PC-3 (cell line): ENCODE results near the gene FIGLA. TPM values are rescaled to one million over a fixed set of nuclear protein-coding genes. Genes with fewer than 3 reads are reported as not detected.

Experiments
- ATAC-seq: fragments of 200-7000 bp; cut with Tn5 transposase; 2 replicates; pipeline ENCODE4 v1.9.1; 2020; ENCODE audit warnings: mild to moderate bottlenecking, moderate library complexity
- BruUV-seq: library from RNA; stranded (reverse); fragments of 400-500 nt; replicated peaks from 2 replicates; lab custom pipeline; 2021; lab: Mats Ljungman, UMichigan
- CTCF ChIA-PET: fragments of 300-600 bp; sonication (Branson Sonifier 250); formaldehyde crosslinking; loops from one replicate; lab custom pipeline; 2022; ENCODE audit warnings: antibody characterized with exemption; lab: Charles Lee
- POLR2A ChIA-PET: fragments of 300-600 bp; sonication (Branson Sonifier 250); formaldehyde crosslinking; loops from one replicate; lab custom pipeline; 2022; ENCODE audit warnings: antibody characterized with exemption; ENCODE audit not compliant: unreplicated experiment; lab: Charles Lee
- DNase-seq: peaks from one replicate; pipeline ENCODE4 v3.0.0-alpha.2; 2015
- H2AFZ ChIP-seq: fragments of 300-600 bp; sonication (generic); 2 replicates; pipeline ENCODE4 v1.6.0; 2016; ENCODE audit warnings: antibody characterized with exemption, low read length
- H3F3A ChIP-seq: fragments of 300-600 bp; sonication (generic); one replicate; pipeline ENCODE4 v1.6.0; 2017; ENCODE audit warnings: antibody characterized with exemption, low read length, control low read depth, mild to moderate bottlenecking; ENCODE audit not compliant: unreplicated experiment
- H3K27ac ChIP-seq: fragments of 300-600 bp; sonication (generic); 2 replicates; pipeline ENCODE4 v1.5.1; 2016; ENCODE audit warnings: mild to moderate bottlenecking, low read length
- H3K27me3 ChIP-seq: fragments of 300-600 bp; sonication (generic); 2 replicates; pipeline ENCODE4 v1.6.1; 2016; ENCODE audit warnings: low read length, mixed read lengths
- H3K36me3 ChIP-seq: fragments of 300-600 bp; sonication (generic); 2 replicates; pipeline ENCODE4 v1.6.1; 2016; ENCODE audit warnings: low read depth, mixed run types, low read length, mixed read lengths
- H3K4me1 ChIP-seq: fragments of 300-600 bp; sonication (generic); 2 replicates; pipeline ENCODE4 v1.5.1; 2016; ENCODE audit warnings: low read length; ENCODE audit not compliant: insufficient read depth
- H3K4me2 ChIP-seq: fragments of 300-600 bp; sonication (generic); 2 replicates; pipeline ENCODE4 v1.6.0; 2016; ENCODE audit warnings: low read length
- H3K4me3 ChIP-seq: fragments of 300-600 bp; sonication (generic); 2 replicates; pipeline ENCODE4 v1.5.1; 2016; ENCODE audit warnings: mild to moderate bottlenecking, low read length, mixed read lengths
- H3K79me2 ChIP-seq: fragments of 300-600 bp; sonication (generic); 2 replicates; pipeline ENCODE4 v1.6.1; 2017; ENCODE audit warnings: low read length, mixed read lengths
- H3K9ac ChIP-seq: fragments of 300-600 bp; sonication (generic); 2 replicates; pipeline ENCODE4 v1.6.0; 2016; ENCODE audit warnings: mild to moderate bottlenecking, low read length
- H3K9me2 ChIP-seq: fragments of 300-600 bp; sonication (generic); replicated peaks from 2 replicates; pipeline ENCODE4 v1.6.1; 2016; ENCODE audit warnings: mixed run types, low read length, mixed read lengths
- H3K9me3 ChIP-seq: fragments of 300-600 bp; sonication (generic); 2 replicates; pipeline ENCODE4 v1.6.1; 2016; ENCODE audit warnings: low read length, mixed read lengths
- H4K20me1 ChIP-seq: fragments of 300-600 bp; sonication (generic); 2 replicates; pipeline ENCODE4 v1.6.1; 2016; ENCODE audit warnings: low read length, mixed read lengths
- CTCF ChIP-seq: fragments of 300-600 bp; sonication (generic); conservative IDR thresholded peaks from 2 replicates; pipeline ENCODE4 v1.5.1; 2017; ENCODE audit warnings: antibody characterized with exemption, low read depth, mild to moderate bottlenecking, low read length
- EZH2 ChIP-seq: fragments of 300-600 bp; sonication (generic); IDR thresholded peaks from one replicate; pipeline ENCODE4 v1.6.1; 2017; ENCODE audit warnings: antibody characterized with exemption, mild to moderate bottlenecking, low read length; ENCODE audit not compliant: unreplicated experiment
- EZH2phosphoT487 ChIP-seq: fragments of 300-600 bp; sonication (generic); IDR thresholded peaks from 2 replicates; pipeline ENCODE4 v1.6.1; 2018; ENCODE audit warnings: mild to moderate bottlenecking, antibody characterized with exemption, low read length, borderline replicate concordance
- intact Hi-C: fragments of 100-400 bp; cut with micrococcal nuclease; formaldehyde crosslinking; loops from 2 replicates; pipeline ENCODE4 v1.9.0; 2023
- total RNA-seq: library from RNA; depleted of rRNA; stranded (reverse); fragments of >200 nt; gene quantifications from 2 replicates; pipeline ENCODE4 v1.2.3, GENCODE V29; 2014

The FIGLA gene
- total RNA-seq, 1 experiment from 2014 or later: not detected

DNA sequence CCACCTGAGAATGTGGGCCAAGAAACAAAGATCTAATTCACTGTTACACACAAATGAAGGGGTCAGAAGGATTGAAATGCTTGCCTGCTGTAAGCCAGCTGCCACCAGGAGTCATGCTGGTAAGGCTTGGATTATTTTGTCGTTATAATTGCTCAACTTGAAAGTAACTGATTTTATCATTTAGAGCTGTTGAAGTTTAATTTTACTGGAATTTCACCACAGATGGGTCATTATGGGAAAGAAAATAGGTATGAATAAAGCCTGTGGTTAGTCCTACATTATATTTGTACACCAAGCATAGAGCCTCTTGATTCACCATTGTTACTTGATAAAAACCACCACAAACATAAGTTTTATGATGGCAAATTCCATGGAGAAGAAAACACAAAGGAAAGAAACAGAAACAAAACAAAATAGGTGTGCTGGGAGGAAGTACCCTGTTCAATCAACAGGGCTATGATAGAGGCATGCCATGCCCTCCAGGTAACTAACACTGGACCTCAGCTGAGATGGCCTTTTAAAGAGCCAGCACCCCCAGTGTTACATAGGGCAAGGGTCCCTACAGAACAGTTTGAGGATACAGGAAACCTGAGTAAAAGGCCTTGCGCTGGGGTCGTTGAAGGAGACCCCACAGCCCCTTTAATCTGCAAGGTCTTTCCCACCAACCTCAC lies 27.0 kb upstream of the FIGLA start:
- BruUV-seq: no TSS peak
- Histone ChIP-seq H2AFZ (no peak overlapping the region), H4K20me1 (no peaks in the 10 kb centered on the region), H3K79me2 (no peaks in the 10 kb centered on the region), H3F3A (no peaks in the 10 kb centered on the region), H3K27ac (no peak overlapping the region), H3K9ac (no peak overlapping the region), H3K9me3 (no peaks in the 10 kb centered on the region), H3K4me1 (no peaks in the 10 kb centered on the region), H3K27me3 (peaks cover 92% of the 10 kb centered on the region), H3K36me3 (no peaks in the 10 kb centered on the region), H3K9me2 (no peaks in the 10 kb centered on the region), H3K4me3 (no peak overlapping the region), H3K4me2 (no peak overlapping the region)
- DNase-seq: no peak
- ATAC-seq: no peak
- TF ChIP-seq EZH2phosphoT487: no peak
- TF ChIP-seq EZH2: no peak
- no peak for TF ChIP-seq CTCF
- ChIA-PET CTCF (no interaction called here), POLR2A (no interaction called here)
- intact Hi-C loops: no loop called here

GRCh38 chr2:70816726-70817125 lies 26.3 kb upstream of the FIGLA start:
- H4K20me1 ChIP-seq: no peaks in the 10 kb centered on the region

More at GRCh38 chr2:70816726-70817125, 26.3 kb upstream of the FIGLA start:
- Histone ChIP-seq H3K9me2 (no peaks in the 10 kb centered on the region), H3K4me1 (no peaks in the 10 kb centered on the region), H3K27me3 (peaks cover 92% of the 10 kb centered on the region), H3F3A (no peaks in the 10 kb centered on the region), H3K36me3 (no peaks in the 10 kb centered on the region), H3K9ac (no peak overlapping the region), H3K4me3 (no peak overlapping the region), H3K79me2 (no peaks in the 10 kb centered on the region), H2AFZ (no peak overlapping the region), H3K9me3 (no peaks in the 10 kb centered on the region), H3K4me2 (no peak overlapping the region), H3K27ac (no peak overlapping the region)
- ATAC-seq (no peak), DNase-seq (no peak)
- no peak for TF ChIP-seq CTCF
- TF ChIP-seq EZH2phosphoT487: no peak
- no peak for TF ChIP-seq EZH2
- no TSS peak for BruUV-seq
- intact Hi-C loops: no loop called here
- CTCF ChIA-PET: interaction anchor here (0.6 kb wide), 1 partner anchor 137 kb away, joined by 3 read pairs; no protein-coding TSS in a partner anchor
- POLR2A ChIA-PET: no interaction called here
